ES-I3 (cell line): ENCODE results near the gene BEST4.

Experiments used
- H3K36me3 ChIP-seq: 2 replicates; pipeline ENCODE4 v1.6.1; 2013; ENCODE audit warnings: mild to moderate bottlenecking, low read length, control low read depth, moderate library complexity; ENCODE audit not compliant: insufficient read depth
- H3K4me1 ChIP-seq: 2 replicates; pipeline ENCODE4 v1.6.1; 2013; ENCODE audit warnings: mild to moderate bottlenecking, control low read depth, low read length; ENCODE audit not compliant: insufficient read depth
- H3K9ac ChIP-seq: 2 replicates; pipeline ENCODE4 v1.6.1; 2013; ENCODE audit warnings: low read depth, mild to moderate bottlenecking, low read length, moderate library complexity
- H3K9me3 ChIP-seq: 2 replicates; pipeline ENCODE4 v1.6.1; 2013; ENCODE audit warnings: mild to moderate bottlenecking, low read length, moderate library complexity; ENCODE audit not compliant: control insufficient read depth, insufficient read depth

BEST4 gene

GRCh38 chr1:44810101-44810761 lies 22.3 kb upstream of the BEST4 start:
- H3K9ac ChIP-seq, result no peak overlapping the region
- H3K36me3 ChIP-seq, result peaks cover 9% of the 10 kb centered on the region; the same call in 1 of the 2 replicates
- no peaks in the 10 kb centered on the region for H3K9me3 ChIP-seq
- H3K4me1 ChIP-seq, result peaks cover 44% of the 10 kb centered on the region

- peaks cover 9% of the 10 kb centered on the region; the same call in 1 of the 2 replicates for H3K36me3 ChIP-seq
- peak overlapping the region; percentile 39 for H3K9ac ChIP-seq
- peaks cover 44% of the 10 kb centered on the region for H3K4me1 ChIP-seq
- H3K9me3 ChIP-seq, result no peaks in the 10 kb centered on the region
Measured at GRCh38 chr1:44808938-44809917, 21.3 kb upstream of the BEST4 start.

GRCh38 chr1:44808063-44808937 lies 20.3 kb upstream of the BEST4 start, which contains the start of gene BTBD19:
TSS of gene BTBD19 (plus strand) at chr1:44808523. CDS start at chr1:44808821, 298 bp downstream.
- Histone ChIP-seq H3K4me1 (peaks cover 44% of the 10 kb centered on the region), H3K9ac (peak within 1 kb of the TSS; percentile 39), H3K9me3 (no peaks in the 10 kb centered on the region), H3K36me3 (peaks cover 19% of the 10 kb centered on the region)

GRCh38 chr1:44807364-44808062 lies 19.5 kb upstream of the BEST4 start:
- peak overlapping the region; percentile 39 for H3K9ac ChIP-seq
- H3K9me3 ChIP-seq, result no peaks in the 10 kb centered on the region
- H3K36me3 ChIP-seq, result peaks cover 19% of the 10 kb centered on the region
- peaks cover 44% of the 10 kb centered on the region for H3K4me1 ChIP-seq

GRCh38 chr1:44806704-44807363 lies 18.9 kb upstream of the BEST4 start, which contains the start of gene DYNLT4:
TSS of gene DYNLT4 (minus strand) at chr1:44807351. CDS start at chr1:44806668, 683 bp downstream.
- Histone ChIP-seq H3K9ac (peak within 1 kb of the TSS; percentile 39), H3K4me1 (peaks cover 47% of the 10 kb centered on the region), H3K36me3 (peaks cover 19% of the 10 kb centered on the region), H3K9me3 (no peaks in the 10 kb centered on the region)

GRCh38 chr1:44806025-44806703 lies 18.2 kb upstream of the BEST4 start:
- peaks cover 19% of the 10 kb centered on the region for H3K36me3 ChIP-seq
- no peaks in the 10 kb centered on the region for H3K9me3 ChIP-seq
- H3K9ac ChIP-seq, result peak overlapping the region; percentile 23; the same call in 1 of the 2 replicates
- H3K4me1 ChIP-seq, result peaks cover 41% of the 10 kb centered on the region

- Histone ChIP-seq H3K9ac (no peak overlapping the region), H3K4me1 (peaks cover 40% of the 10 kb centered on the region), H3K9me3 (no peaks in the 10 kb centered on the region), H3K36me3 (peaks cover 19% of the 10 kb centered on the region)
Measured at GRCh38 chr1:44805311-44806024, 17.5 kb upstream of the BEST4 start.

- no peaks in the 10 kb centered on the region for H3K9me3 ChIP-seq
- peaks cover 31% of the 10 kb centered on the region for H3K4me1 ChIP-seq
- H3K36me3 ChIP-seq, result peaks cover 19% of the 10 kb centered on the region
- no peak overlapping the region for H3K9ac ChIP-seq
Measured at GRCh38 chr1:44803312-44804095, 15.5 kb upstream of the BEST4 start.

- Histone ChIP-seq H3K9ac (no peak overlapping the region), H3K36me3 (peaks cover 19% of the 10 kb centered on the region), H3K9me3 (no peaks in the 10 kb centered on the region), H3K4me1 (peaks cover 28% of the 10 kb centered on the region)
Measured at GRCh38 chr1:44803062-44803311, 15.0 kb upstream of the BEST4 start.

GRCh38 chr1:44802306-44803061 lies 14.5 kb upstream of the BEST4 start:
- Histone ChIP-seq H3K4me1 (peaks cover 24% of the 10 kb centered on the region), H3K9me3 (no peaks in the 10 kb centered on the region), H3K9ac (peak overlapping the region; percentile 45; the same call in 1 of the 2 replicates), H3K36me3 (peaks cover 19% of the 10 kb centered on the region)
